NCI-H187 (cell line): Measurements from ENCODE around the gene ZBTB33.

ENCODE experiments used
- DNase-seq, 2 experiments: peaks; one replicate each; lab custom pipeline; 2025; lab: John Stamatoyannopoulos, UW

Gene ZBTB33

DNA sequence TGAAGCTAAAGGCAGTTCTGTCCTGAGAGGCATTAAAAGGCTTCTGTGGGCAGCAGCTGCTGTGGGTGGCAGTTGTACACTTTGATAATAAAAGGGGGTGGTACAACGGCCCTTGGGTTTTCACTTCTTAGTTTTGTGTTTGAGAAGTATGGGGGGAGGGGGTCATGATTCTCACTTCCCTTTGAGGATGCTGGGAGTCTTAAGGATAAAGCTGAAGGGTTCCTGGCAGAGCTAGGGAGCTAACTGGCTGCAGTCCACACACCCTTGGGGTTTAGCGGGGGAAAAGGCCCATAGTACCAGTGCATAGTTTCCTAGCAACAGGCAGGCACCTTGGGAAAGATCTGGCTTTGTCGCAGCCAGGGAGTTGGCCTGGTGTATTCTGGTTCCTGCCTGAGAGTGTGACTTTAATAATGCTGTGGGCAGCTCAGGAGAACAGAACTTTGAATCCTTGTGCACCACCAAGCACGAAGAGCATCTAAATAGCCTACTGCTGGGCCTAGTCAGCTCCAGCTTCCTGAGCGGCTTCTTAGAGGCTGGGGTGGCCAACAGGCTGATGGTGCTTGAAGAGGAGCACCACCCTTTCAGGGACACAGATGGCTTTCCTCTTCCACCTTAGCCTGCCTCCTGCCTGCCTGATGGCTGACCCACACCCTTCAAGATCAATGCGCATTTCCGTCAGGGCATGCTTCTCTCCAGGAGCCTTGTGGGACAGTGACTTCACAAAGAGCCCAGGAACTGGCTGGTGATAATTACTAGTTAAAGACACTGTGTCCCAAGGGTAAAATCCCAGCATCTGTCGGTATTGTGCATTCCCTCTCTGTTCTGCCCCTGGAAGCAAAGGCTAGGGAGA lies 12.5 kb downstream of the ZBTB33 start:
- DNase-seq: no peak

DNA sequence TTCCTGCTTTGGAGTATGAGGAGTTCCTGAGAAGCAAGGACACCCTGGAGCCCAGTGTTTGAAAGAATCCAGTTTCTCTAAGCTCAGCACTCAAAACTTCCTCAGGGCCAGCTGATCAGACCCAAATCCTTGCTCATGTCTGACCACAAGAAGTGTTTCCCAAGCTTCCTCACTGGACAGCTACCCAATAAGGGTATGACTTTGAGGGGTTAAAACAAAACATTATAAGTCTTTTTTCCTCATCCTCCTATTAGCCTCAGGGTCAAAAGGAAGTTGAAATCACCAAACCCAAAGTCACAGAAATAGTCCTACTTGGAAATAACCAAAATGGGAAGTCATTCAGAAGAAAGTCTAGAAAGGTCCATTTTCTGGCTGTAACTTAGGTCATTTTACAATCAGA lies 13.7 kb downstream of the ZBTB33 start:
- no peak for DNase-seq

DNA sequence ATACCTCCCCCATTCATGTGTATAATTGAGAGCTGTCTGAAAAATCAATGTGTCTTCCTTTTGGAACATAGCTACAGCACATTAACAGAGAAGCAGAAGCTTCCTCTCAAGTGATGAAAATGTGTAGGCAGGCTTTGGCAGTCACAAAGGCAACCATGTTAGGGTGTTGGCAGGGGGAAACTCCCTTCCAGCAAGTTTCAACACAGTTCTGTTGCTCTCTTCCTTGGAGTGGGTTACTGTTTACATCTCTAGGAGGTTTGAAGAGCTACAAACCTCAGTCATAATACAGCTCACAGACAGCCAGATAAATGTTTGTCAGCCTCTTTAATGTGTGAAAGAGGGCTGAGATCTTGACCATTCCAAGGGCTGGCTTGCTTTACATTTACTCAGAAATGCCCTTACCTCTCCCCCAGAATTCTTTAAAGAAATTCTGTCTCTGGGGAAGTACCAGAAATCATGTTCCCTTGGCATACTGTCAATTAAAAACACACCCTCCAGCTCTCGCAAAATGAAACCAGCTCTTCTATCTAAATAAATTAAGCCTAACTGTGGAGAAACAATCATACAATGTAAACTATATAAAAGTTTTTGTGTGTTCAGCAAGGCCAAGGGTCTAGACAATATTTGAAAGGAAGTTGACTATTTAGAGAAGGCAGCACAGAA lies 18.9 kb downstream of the ZBTB33 start:
- no peak for DNase-seq

- DNase-seq: no peak
Observed at GRCh38 chrX:120270567-120270966, 20.0 kb downstream of the ZBTB33 start.

GRCh38 chrX:120271218-120271617 lies 20.6 kb downstream of the ZBTB33 start:
- no peak for DNase-seq

DNA sequence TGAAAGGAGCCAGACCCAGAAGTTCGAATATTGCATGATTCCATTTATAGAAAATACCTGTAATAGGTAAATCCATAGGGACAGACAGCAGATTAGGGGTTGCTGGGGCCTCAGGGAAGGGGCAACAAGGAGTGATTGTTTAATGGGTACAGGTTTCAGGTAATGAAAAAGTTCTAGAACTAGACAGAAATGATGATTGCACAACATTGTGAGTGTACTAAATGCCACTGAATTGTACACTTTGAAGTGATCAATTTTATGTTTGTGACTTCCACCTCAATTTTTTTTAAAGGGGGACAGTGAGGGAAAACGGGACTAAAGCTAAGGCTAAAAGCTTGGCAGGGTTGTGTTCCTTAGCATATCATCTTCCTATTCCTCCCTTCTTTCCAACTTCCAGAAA lies 23.5 kb downstream of the ZBTB33 start:
- no peak for DNase-seq

DNA sequence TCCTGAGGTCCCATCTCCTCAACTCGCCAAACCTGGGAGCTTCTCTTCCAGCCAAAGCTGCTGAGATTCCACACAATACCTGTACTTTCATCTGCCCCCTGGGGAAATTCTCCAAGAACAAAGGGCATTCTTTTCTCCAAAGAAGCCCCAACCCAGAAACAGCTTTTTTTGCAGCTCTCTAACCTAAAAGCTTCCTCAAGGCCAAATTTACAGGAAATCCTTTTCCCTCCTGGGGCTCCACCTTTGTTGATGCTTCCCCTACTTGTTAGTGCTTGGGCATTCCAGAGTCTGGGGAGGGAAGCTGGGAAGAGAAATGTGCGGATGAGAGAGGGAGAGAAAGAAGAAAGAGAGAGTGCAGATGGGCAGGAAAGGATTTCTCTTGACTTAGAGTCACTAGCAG lies 24.3 kb downstream of the ZBTB33 start:
- DNase-seq: no peak

DNA sequence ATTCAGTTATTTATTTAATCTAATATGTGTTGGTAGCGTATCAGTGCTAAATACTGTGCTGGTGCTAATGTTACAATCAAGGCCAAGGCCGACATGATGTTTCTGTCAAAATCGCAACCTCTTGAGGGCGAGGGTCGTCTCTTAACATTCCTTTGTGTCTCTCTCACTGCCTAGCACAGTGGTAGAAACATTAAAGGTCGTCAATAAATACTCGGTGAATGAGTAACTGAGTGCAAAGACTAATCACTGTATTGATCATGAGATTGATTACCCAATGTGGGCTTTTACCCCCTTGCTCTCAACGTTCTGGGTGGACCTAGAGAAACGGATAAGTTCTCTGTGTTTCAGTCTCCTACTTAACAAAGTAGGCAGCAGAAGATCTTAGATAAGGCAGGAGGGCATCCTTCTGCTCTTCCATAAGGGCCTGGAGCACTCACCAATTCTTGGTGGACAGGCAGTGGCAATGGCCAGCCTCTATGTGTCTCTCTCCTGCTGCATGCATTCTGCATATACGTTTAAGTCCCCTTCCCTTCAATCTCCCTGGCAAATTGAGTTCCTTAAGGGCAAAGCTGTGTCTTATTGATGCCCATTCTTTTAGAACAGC lies 30.5 kb downstream of the ZBTB33 start:
- DNase-seq: no peak

DNA sequence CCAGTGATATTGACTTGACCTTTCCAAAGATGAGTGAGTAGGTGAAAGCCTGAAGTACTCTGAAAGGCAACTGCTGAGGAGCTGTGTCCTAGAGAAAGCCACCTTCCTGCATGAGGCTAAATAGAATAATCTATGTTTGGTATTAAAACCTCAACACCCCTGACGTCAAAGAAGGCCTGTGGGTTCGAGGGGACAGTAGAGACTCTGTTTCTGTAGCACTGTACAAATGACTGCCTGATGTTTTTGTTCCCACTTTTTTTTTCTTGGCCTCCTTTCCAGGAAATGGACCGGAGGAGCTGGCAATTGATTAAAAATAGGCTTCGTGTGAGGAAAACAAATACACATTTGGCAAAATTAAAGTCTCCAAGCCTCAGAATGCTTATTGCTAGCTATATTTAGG lies 31.1 kb downstream of the ZBTB33 start:
- DNase-seq: no peak

DNA sequence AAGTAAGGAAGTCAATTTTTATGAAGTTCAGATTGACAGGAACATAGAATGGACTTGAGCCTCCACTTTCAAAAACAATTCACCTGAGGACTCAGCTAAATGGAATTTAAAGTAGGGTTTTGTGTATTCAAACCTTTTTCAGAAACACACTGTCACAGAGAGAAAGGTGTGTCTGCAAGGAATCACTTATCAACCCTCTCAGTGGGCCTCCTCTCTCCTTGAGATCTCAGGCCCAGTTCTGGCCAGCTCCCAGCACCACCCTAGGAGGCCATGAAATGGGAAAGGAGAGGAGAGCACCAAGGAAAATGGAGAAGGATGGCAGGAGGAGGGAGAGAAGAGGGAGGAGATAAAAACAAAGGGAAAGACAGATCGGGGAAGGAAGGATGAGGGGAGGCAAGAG lies 32.1 kb downstream of the ZBTB33 start:
- DNase-seq: no peak

GRCh38 chrX:120286733-120287512 lies 36.3 kb downstream of the ZBTB33 start:
- DNase-seq: no peak

- DNase-seq: no peak
Observed at GRCh38 chrX:120287513-120288112, 37.0 kb downstream of the ZBTB33 start.

- no peak for DNase-seq
Observed at GRCh38 chrX:120290107-120290506, 39.5 kb downstream of the ZBTB33 start.

DNA sequence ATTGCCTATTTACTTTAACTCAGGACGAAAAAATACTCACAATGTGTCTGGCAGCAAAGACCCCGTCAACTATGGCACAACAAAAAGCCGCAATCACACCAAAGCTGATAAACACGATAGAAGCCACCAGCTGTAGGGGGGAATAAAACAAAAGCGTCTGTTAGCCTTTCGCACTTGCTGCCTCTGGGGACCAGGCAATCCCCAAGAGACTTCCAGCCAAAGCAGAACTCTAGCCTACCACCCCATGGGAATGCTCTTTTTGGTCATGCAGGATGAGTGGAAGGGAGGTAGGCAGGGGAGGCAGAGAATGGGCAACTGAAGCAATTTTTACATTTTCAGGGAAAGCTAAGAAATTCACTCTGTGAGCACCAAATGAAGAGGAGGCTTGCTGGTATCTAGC lies 40.6 kb downstream of the ZBTB33 start:
- DNase-seq: no peak

GRCh38 chrX:120293015-120293414 lies 42.4 kb downstream of the ZBTB33 start:
- DNase-seq: no peak

DNA sequence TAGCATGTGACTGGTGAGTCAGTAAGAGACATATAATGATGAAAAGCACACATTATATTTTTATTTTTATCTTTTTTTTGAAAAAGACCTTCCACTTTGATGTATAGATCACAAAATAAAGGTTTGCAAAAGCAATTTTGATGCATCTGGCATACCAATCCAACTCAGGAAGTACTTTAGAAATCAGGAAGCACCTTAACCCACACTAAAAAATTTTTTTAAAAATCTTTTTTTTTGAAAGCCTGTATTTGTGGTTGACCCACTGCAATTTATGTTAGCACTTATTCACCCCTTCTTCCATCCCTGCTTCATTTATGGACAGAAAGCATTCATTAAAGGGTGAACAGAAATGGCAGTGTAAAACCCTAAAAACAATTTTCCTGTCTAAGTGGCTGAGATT lies 44.0 kb downstream of the ZBTB33 start:
- DNase-seq: no peak

GRCh38 chrX:120297923-120298322 lies 47.3 kb downstream of the ZBTB33 start:
- no peak for DNase-seq

- no peak for DNase-seq
Observed at GRCh38 chrX:120299928-120300327, 49.3 kb downstream of the ZBTB33 start.

DNA sequence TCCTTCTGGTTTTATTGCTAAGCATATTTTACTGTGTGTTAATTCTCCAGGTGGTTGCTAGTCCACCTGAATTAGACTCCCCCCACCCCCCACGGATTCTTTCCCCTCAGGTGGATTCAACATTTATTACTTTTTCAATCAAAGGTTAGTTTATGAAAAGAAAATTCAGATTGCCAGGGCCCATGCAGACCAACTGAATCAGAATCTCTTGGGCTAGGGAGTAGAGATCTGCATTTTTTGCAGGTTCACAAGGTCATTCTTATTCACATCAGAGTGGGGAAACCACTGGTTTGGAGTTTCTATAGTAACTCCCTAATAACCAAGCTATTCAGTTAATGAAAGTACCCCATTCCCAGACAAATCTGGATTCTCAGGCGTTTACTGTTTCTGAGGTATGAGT lies 50.9 kb downstream of the ZBTB33 start:
- no peak for DNase-seq

DNA sequence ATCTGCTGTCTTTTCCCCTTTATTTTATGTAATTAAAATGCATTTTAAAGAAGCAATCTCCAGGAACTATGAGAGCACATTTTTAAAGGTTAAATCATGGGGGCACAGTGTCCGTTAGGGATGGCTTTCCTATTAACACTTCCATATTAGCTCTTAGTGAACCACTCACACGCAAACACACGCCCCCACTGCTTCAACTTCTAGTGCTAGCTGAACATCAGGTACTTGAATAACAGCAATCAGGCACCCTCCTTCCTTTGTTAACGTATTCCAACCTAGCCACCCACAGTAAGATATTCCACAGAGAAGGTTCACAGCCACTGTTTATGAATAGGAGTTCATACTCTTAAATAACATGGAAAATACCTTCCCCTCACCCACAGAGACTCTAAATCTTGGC lies 51.3 kb downstream of the ZBTB33 start:
- no peak for DNase-seq

DNA sequence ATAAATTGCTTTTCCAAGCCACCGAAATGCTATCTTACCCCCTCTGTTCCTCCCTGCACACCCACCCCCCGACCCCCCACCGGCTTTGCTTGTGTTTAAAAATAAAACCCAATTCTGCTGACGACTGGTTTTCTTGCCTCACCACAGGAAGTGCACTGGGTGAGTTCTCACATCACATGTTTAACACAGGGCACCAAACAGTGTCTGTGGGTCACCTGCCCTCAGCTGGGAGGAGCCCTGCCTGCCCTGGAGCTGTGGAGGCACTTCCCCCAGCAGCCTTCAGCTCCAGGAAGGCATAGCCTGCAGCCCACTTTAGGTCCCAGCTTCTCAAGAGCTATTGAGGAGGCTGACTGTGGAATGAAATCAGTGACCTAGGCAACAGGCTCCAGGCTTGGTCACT lies 51.8 kb downstream of the ZBTB33 start:
- DNase-seq: no peak

GRCh38 chrX:120304256-120304655 lies 53.6 kb downstream of the ZBTB33 start:
- DNase-seq: no peak
